ENCODE data around the gene CPLX1. TPM values are rescaled to one million over a fixed set of nuclear protein-coding genes. Genes with fewer than 3 reads are reported as not detected.

The CPLX1 gene
- total RNA-seq, 1 donor: not detected

GRCh38 chr4:744212-744841, 81.6 kb downstream of the CPLX1 start:
- peaks cover 31% of the 10 kb centered on the region for H3K36me3 ChIP-seq (ENCODE audit: insufficient read depth, low read length)
- peaks cover 4% of the 10 kb centered on the region for H3K79me2 ChIP-seq (ENCODE audit: insufficient read depth, low read length)
- H4K20me1 ChIP-seq (ENCODE audit: insufficient read depth, low read length): peaks cover 35% of the 10 kb centered on the region
- H3K4me3 ChIP-seq (ENCODE audit: insufficient read depth, low read length): no peak overlapping the region
- DNase-seq (ENCODE audit: insufficient read length, low spot score, missing footprints): no peak
- H2AFZ ChIP-seq (ENCODE audit: low read length): no peak overlapping the region
- H3K27me3 ChIP-seq (ENCODE audit: insufficient read depth, low read length): no peaks in the 10 kb centered on the region
- H3K4me1 ChIP-seq (ENCODE audit: insufficient read depth, low read length): peaks cover 8% of the 10 kb centered on the region
- no peak for TF ChIP-seq CTCF (IDR thresholded peaks at IDR 0.05; ENCODE audit: extremely low read depth, low read depth, low read length)
- H3K9me3 ChIP-seq (ENCODE audit: low read depth, low read length): no peaks in the 10 kb centered on the region
- H3K27ac ChIP-seq (ENCODE audit: low read depth, low read length): peak overlapping the region; percentile 21
- H3K4me2 ChIP-seq (ENCODE audit: insufficient read depth, low read length): no peak overlapping the region

GRCh38 chr4:743463-744211, 82.3 kb downstream of the CPLX1 start:
- Histone ChIP-seq H3K9me3 (ENCODE audit: low read depth, low read length) (no peaks in the 10 kb centered on the region), H3K4me3 (ENCODE audit: insufficient read depth, low read length) (no peak overlapping the region), H3K36me3 (ENCODE audit: insufficient read depth, low read length) (peaks cover 35% of the 10 kb centered on the region), H3K27ac (ENCODE audit: low read depth, low read length) (peak overlapping the region; percentile 21), H3K4me1 (ENCODE audit: insufficient read depth, low read length) (peaks cover 8% of the 10 kb centered on the region), H3K4me2 (ENCODE audit: insufficient read depth, low read length) (peak overlapping the region; percentile 23), H2AFZ (ENCODE audit: low read length) (no peak overlapping the region), H4K20me1 (ENCODE audit: insufficient read depth, low read length) (peaks cover 35% of the 10 kb centered on the region), H3K79me2 (ENCODE audit: insufficient read depth, low read length) (peaks cover 3% of the 10 kb centered on the region), H3K27me3 (ENCODE audit: insufficient read depth, low read length) (no peaks in the 10 kb centered on the region)
- TF ChIP-seq CTCF (IDR thresholded peaks at IDR 0.05; ENCODE audit: extremely low read depth, low read depth, low read length): no peak
- DNase-seq (ENCODE audit: insufficient read length, low spot score, missing footprints): peak; percentile 91

- H3K4me3 ChIP-seq (ENCODE audit: insufficient read depth, low read length): no peak overlapping the region
- DNase-seq (ENCODE audit: insufficient read length, low spot score, missing footprints): peak; percentile 99
- peak; percentile 87 for TF ChIP-seq CTCF (IDR thresholded peaks at IDR 0.05; ENCODE audit: extremely low read depth, low read depth, low read length)
- no peak overlapping the region for H3K4me2 ChIP-seq (ENCODE audit: insufficient read depth, low read length)
- peaks cover 8% of the 10 kb centered on the region for H3K4me1 ChIP-seq (ENCODE audit: insufficient read depth, low read length)
- H2AFZ ChIP-seq (ENCODE audit: low read length): no peak overlapping the region
- no peaks in the 10 kb centered on the region for H3K9me3 ChIP-seq (ENCODE audit: low read depth, low read length)
- H3K36me3 ChIP-seq (ENCODE audit: insufficient read depth, low read length): peaks cover 30% of the 10 kb centered on the region
- H4K20me1 ChIP-seq (ENCODE audit: insufficient read depth, low read length): peaks cover 33% of the 10 kb centered on the region
- no peak overlapping the region for H3K27ac ChIP-seq (ENCODE audit: low read depth, low read length)
- no peaks in the 10 kb centered on the region for H3K79me2 ChIP-seq (ENCODE audit: insufficient read depth, low read length)
- H3K27me3 ChIP-seq (ENCODE audit: insufficient read depth, low read length): no peaks in the 10 kb centered on the region
Observed at GRCh38 chr4:742742-743311, 83.1 kb downstream of the CPLX1 start.

Measured in osteoblast (primary cell).